ENCODE measurements around the gene MRPL20. TPM values are rescaled to one million over a fixed set of nuclear protein-coding genes. Genes with fewer than 3 reads are reported as not detected.

MRPL20 gene
- total and polyA plus RNA-seq, 9 of the 15 experiments (the other 6 are each of a cell fraction or from before 2014, with no cell fraction given) = 180 to 671 (median 229) TPM

GRCh38 chr1:1406821-1407635, at the start of gene MRPL20 (continued):
- TF ChIP-seq, protein P1, sequence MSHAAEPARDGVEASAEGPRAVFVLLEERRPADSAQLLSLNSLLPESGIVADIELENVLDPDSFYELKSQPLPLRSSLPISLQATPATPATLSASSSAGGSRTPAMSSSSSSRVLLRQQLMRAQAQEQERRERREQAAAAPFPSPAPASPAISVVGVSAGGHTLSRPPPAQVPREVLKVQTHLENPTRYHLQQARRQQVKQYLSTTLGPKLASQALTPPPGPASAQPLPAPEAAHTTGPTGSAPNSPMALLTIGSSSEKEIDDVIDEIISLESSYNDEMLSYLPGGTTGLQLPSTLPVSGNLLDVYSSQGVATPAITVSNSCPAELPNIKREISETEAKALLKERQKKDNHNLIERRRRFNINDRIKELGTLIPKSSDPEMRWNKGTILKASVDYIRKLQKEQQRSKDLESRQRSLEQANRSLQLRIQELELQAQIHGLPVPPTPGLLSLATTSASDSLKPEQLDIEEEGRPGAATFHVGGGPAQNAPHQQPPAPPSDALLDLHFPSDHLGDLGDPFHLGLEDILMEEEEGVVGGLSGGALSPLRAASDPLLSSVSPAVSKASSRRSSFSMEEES (CRISPR knock-in tag; IDR thresholded peaks at IDR 0.05) = no peak
- TF ChIP-seq GATAD2A (IDR thresholded peaks at IDR 0.05) (no peak), MYBL2 (IDR thresholded peaks at IDR 0.05; ENCODE audit: low read depth) (no peak), MYBL2 (CRISPR knock-in tag; IDR thresholded peaks at IDR 0.05; ENCODE audit: borderline replicate concordance) (no peak), SMARCA4 (IDR thresholded peaks at IDR 0.05) (no peak), RAD21 (CRISPR knock-in tag; conservative IDR thresholded peaks at IDR 0.05 in 1 of 2, IDR thresholded peaks at IDR 0.05 in 1 of 2) (peak; percentile 1 to 22; a peak in 1 of 4 replicates), ZNF830 (CRISPR knock-in tag; IDR thresholded peaks at IDR 0.05) (no peak), HINFP (tag; conservative IDR thresholded peaks at IDR 0.05; ENCODE audit: low read depth) (no peak), MAX (CRISPR knock-in tag; IDR thresholded peaks at IDR 0.05) (peak; percentile 95), HES1 (IDR thresholded peaks at IDR 0.05; ENCODE audit: low read depth) (no peak), GABPB1 (CRISPR knock-in tag; IDR thresholded peaks at IDR 0.05) (peak; percentile 100), RBM14 (IDR thresholded peaks at IDR 0.05; ENCODE audit: borderline replicate concordance, insufficient read depth, low read depth, low read length) (no peak), KDM5B (IDR thresholded peaks at IDR 0.05; ENCODE audit: insufficient replicate concordance, low read depth, low read length) (peak; percentile 89), ZNF668 (CRISPR knock-in tag; IDR thresholded peaks at IDR 0.05) (no peak), SRSF3 (IDR thresholded peaks at IDR 0.05; ENCODE audit: insufficient read depth, low read length) (0 out of 2 replicates have a peak, but pooled peaks have one; percentile 82), ZZZ3 (IDR thresholded peaks at IDR 0.05) (peak; percentile 74; the same call in 1 of the 2 replicates), TSC22D4 (tag; IDR thresholded peaks at IDR 0.05) (no peak), NFIX (CRISPR knock-in tag; IDR thresholded peaks at IDR 0.05; ENCODE audit: low read depth) (no peak), RB1 (IDR thresholded peaks at IDR 0.05; ENCODE audit: low read depth) (peak; percentile 77), POLR2G (IDR thresholded peaks at IDR 0.05; ENCODE audit: low read depth, low read length) (peak; percentile 100), BRD4 (IDR thresholded peaks at IDR 0.05) (peak; percentile 95), DACH1 (IDR thresholded peaks at IDR 0.05; ENCODE audit: partially characterized antibody) (no peak)
- TF ChIP-seq, protein P2, sequence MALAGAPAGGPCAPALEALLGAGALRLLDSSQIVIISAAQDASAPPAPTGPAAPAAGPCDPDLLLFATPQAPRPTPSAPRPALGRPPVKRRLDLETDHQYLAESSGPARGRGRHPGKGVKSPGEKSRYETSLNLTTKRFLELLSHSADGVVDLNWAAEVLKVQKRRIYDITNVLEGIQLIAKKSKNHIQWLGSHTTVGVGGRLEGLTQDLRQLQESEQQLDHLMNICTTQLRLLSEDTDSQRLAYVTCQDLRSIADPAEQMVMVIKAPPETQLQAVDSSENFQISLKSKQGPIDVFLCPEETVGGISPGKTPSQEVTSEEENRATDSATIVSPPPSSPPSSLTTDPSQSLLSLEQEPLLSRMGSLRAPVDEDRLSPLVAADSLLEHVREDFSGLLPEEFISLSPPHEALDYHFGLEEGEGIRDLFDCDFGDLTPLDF (CRISPR knock-in tag; IDR thresholded peaks at IDR 0.05) = peak; percentile 26; the same call in 1 of the 2 replicates
